GM21447 (cell line): ENCODE data around the gene KRT4.
"Not testable (repeated sequence)": the region's sequence is repeated elsewhere in the genome, so short reads cannot be mapped to it uniquely, and the experiment has no call there.

Experiments used
- ATAC-seq: cut with Tn5 transposase; IDR thresholded peaks from one replicate; pipeline ENCODE4 v1.9.1; 2021; ENCODE audit not compliant: unreplicated experiment

The KRT4 gene

GRCh38 chr12:52813885-52814709 is at the start of gene KRT4:
Gene KRT4, minus strand, starts transcription at chr12:52814116. Its CDS starts 58 bp downstream, at chr12:52814058.
- ATAC-seq = no peak

GRCh38 chr12:52862023-52862422 is 48.1 kb upstream of the KRT4 start:
- no peak for ATAC-seq

- ATAC-seq = no peak
Measured at GRCh38 chr12:52861511-52861910, 47.6 kb upstream of the KRT4 start.

- no peak for ATAC-seq
Measured at GRCh38 chr12:52860102-52860823, 46.3 kb upstream of the KRT4 start.

- no peak for ATAC-seq
Measured at GRCh38 chr12:52857500-52857899, 43.6 kb upstream of the KRT4 start.

- no peak for ATAC-seq
Measured at GRCh38 chr12:52856787-52857186, 42.9 kb upstream of the KRT4 start.

GRCh38 chr12:52856077-52856476 is 42.2 kb upstream of the KRT4 start:
- not testable (repeated sequence) for ATAC-seq

GRCh38 chr12:52851787-52852186 is 37.9 kb upstream of the KRT4 start:
- ATAC-seq = no peak

- no peak for ATAC-seq
Measured at GRCh38 chr12:52850681-52851080, 36.8 kb upstream of the KRT4 start.

- ATAC-seq = no peak
Measured at GRCh38 chr12:52849511-52849910, 35.6 kb upstream of the KRT4 start.

GRCh38 chr12:52848661-52849255 is 34.8 kb upstream of the KRT4 start, which contains the start of gene KRT78:
Gene KRT78, minus strand, starts transcription at chr12:52848994. Its CDS starts 64 bp downstream, at chr12:52848930.
- ATAC-seq = no peak

GRCh38 chr12:52847335-52848102 is 33.6 kb upstream of the KRT4 start:
- no peak for ATAC-seq

GRCh38 chr12:52846356-52846970 is 32.5 kb upstream of the KRT4 start:
- no peak for ATAC-seq

GRCh38 chr12:52845946-52846345 is 32.0 kb upstream of the KRT4 start:
- ATAC-seq = no peak

GRCh38 chr12:52844386-52844785 is 30.5 kb upstream of the KRT4 start:
- no peak for ATAC-seq

- ATAC-seq = no peak
Measured at GRCh38 chr12:52839436-52840105, 25.7 kb upstream of the KRT4 start.

GRCh38 chr12:52838609-52839435 is 24.9 kb upstream of the KRT4 start:
- ATAC-seq = no peak

- ATAC-seq = no peak
Measured at GRCh38 chr12:52837781-52838608, 24.1 kb upstream of the KRT4 start.
